ENCODE data around the gene KL.

KL gene

GRCh38 chr13:33111414-33112110 lies 95.3 kb downstream of the KL start:
- no peak for TF ChIP-seq CTCF (conservative IDR thresholded peaks at IDR 0.05)
- no peak overlapping the region for H3K27ac ChIP-seq

DNA sequence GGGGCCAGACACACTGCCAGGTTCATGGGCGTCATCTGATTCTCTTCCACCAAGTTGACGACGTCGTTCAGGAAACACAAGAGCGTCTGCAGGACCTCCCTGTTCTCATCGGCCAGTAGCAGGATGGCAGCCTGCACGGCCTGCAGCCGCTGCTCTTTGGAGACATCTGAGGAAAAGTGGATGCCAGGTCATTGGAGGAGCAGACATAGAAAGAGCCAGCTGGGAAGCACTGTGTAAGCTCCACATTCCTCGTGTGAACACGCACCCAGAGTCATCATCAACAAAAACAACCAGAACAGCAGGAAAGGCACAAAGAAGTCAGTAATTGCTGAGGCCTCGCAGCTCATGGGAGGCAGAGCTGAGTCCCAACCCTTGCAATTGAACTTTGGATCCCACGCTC lies 96.5 kb downstream of the KL start:
- H3K27ac ChIP-seq, result no peak overlapping the region
- no peak for TF ChIP-seq CTCF (conservative IDR thresholded peaks at IDR 0.05)

DNA sequence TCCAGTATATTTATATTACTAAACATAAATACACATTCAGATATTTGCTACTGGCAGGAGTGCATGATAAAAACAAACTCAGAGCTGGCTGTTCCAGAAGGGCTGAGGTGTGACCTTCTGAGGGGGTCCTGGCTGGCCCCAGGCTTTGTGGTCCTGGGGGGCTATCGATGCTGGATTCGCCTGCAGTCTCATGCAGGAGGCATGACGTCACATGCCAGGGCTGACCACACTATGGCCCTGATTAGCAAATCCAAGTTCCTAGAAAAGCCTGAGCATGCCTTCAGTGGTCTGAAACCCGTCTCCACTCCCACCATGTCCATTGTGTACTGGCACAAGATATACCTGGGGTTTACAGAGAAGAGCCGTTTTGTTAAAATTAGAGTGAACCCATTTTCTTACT lies 97.9 kb downstream of the KL start:
- TF ChIP-seq CTCF (conservative IDR thresholded peaks at IDR 0.05), result no peak
- H3K27ac ChIP-seq, result peak overlapping the region; percentile 88

DNA sequence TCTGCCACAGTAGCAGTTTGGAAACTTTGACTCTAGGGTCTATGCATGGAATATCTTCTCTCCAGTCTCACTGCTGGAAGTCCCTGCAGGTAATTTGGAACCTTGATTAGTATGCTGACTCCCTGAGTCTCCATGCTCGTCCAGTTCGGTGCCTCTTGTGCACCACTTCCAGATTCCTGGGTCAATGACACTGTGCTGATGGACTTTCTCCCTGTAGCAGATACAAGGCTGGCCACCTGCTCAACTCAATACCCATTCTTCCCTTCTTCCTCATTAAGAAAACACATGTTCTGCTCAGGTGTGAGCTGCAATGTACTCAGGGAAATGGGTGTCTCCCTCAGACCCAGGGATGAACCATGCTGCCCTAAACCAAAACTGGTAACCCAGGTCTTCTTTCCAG lies 99.1 kb downstream of the KL start:
- H3K27ac ChIP-seq, result peak overlapping the region; percentile 88
- no peak for TF ChIP-seq CTCF (conservative IDR thresholded peaks at IDR 0.05)

All from VCaP (cell line).